AG04449 (cell line): ENCODE data around the gene SLC12A5.

ENCODE experiments used
- CTCF ChIA-PET: fragments of 350-600 bp; formaldehyde crosslinking; extraction: SDS; loops from one replicate; lab custom pipeline; 2021; ENCODE audit warnings: antibody characterized with exemption; lab: Yijun Ruan, JAX
- POLR2A ChIA-PET: fragments of 400-600, 350-600 bp; formaldehyde crosslinking; extraction: SDS; loops from one replicate; lab custom pipeline; 2020; ENCODE audit warnings: antibody characterized with exemption, inconsistent platforms; lab: Yijun Ruan, JAX
- DNase-seq: peaks from one replicate; pipeline ENCODE4 v3.0.0-alpha.2; 2010; ENCODE audit warnings: low read depth, low spot score
- H3K4me3 ChIP-seq: 2 replicates; pipeline ENCODE4 v1.5.1; 2011; ENCODE audit warnings: low read depth, mild to moderate bottlenecking, control low read depth, low read length
- TF ChIP-seq, protein P1 (sequence below): IDR thresholded peaks from one replicate; pipeline ENCODE4 v1.5.1; 2011; ENCODE audit warnings: mild to moderate bottlenecking, moderate library complexity, low read length, control low read depth, inconsistent platforms; ENCODE audit not compliant: insufficient read depth; ENCODE audit errors: missing control alignments

Gene SLC12A5

DNA sequence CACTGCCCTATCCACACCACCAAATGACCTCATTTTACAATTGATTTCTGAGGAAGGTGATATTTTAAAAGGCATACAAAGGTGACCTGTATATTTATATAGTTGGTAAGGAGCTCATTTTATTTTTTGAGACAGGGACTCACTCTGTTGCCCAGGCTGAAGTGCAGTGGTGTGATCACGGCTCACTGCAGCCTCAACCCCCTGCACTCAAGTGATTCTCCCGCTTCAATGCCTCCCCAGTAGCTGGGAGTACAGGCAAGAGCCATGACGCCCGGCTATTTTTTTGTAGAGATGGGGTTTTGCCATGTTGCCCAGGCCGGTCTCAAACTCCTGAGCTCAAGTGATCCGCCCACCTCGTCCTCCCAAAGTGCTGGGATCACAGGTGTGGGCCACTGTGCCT is 47.8 kb downstream of the SLC12A5 start:
- H3K4me3 ChIP-seq: no peak overlapping the region
- DNase-seq: no peak
- TF ChIP-seq, protein P1, sequence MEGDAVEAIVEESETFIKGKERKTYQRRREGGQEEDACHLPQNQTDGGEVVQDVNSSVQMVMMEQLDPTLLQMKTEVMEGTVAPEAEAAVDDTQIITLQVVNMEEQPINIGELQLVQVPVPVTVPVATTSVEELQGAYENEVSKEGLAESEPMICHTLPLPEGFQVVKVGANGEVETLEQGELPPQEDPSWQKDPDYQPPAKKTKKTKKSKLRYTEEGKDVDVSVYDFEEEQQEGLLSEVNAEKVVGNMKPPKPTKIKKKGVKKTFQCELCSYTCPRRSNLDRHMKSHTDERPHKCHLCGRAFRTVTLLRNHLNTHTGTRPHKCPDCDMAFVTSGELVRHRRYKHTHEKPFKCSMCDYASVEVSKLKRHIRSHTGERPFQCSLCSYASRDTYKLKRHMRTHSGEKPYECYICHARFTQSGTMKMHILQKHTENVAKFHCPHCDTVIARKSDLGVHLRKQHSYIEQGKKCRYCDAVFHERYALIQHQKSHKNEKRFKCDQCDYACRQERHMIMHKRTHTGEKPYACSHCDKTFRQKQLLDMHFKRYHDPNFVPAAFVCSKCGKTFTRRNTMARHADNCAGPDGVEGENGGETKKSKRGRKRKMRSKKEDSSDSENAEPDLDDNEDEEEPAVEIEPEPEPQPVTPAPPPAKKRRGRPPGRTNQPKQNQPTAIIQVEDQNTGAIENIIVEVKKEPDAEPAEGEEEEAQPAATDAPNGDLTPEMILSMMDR: no peak
- CTCF ChIA-PET: interaction anchor here (1.1 to 1.4 kb wide), 2 partner anchors 9 to 11 kb away, joined by 3 to 6 read pairs; no protein-coding TSS in a partner anchor
- POLR2A ChIA-PET: interaction anchor here (0.5 to 0.6 kb wide), 2 partner anchors 19 to 715 kb away, joined by 3 to 4 read pairs; no protein-coding TSS in a partner anchor

DNA sequence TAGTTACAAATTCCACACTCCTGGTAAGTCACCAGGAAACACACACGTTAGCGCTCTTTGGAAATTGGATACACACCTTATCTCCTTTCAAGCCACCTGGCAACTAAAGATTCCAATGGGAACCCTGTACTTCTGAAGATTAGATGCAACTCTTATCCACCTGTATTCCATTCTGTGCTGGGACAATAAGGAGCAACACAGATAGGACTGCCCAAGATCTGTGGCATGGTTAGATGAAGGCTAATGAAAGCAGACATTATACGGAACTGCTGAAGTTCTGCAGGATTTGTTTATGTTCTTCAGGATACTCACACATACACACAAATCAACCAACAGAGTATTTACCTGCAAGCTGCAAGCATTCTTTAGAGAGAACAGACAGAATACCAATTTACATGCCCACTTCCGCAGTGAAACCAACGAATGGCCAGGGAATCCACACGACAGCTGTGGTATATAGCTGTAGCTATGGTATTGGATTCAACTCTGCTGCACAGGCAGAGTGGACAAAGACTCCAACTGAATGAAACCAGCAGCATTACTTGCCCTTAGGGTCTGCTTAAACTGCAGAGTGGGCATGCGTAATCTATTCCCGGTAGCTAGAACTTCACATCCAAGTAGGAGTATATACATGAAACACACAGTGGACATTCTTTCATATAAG is 48.8 kb downstream of the SLC12A5 start:
- TF ChIP-seq, protein P1: no peak
- no peak for DNase-seq
- no peak overlapping the region for H3K4me3 ChIP-seq
- CTCF ChIA-PET: interaction anchor here (1.1 to 3.7 kb wide), 3 partner anchors 8 to 20 kb away, joined by 3 to 13 read pairs (median 12); no protein-coding TSS in a partner anchor
- POLR2A ChIA-PET: no interaction called here

DNA sequence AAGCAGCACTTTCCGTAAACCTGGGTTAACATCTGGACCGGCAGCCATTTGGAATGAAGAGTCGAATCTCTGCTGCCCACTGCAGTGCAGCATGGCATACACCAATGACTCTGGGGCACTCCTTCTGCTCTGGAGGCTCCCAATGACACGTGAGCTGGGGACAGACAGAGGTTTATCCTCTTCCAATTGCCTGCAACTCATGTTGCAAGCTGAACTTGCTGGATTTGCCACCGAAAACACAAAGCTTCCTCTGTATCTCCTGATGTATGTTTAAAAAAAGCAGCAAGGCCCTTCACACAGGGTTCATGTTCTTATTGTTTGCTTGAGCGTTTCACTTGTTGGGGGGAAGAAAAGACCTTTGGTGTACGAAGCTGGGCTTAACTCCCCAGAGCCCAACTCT is 49.9 kb downstream of the SLC12A5 start:
- TF ChIP-seq, protein P1: no peak
- no peak overlapping the region for H3K4me3 ChIP-seq
- no peak for DNase-seq
- ChIA-PET POLR2A (no interaction called here), CTCF (interaction anchor here (1.4 to 3.7 kb wide), 2 partner anchors 9 to 21 kb away, joined by 12 to 13 read pairs; no protein-coding TSS in a partner anchor)

DNA sequence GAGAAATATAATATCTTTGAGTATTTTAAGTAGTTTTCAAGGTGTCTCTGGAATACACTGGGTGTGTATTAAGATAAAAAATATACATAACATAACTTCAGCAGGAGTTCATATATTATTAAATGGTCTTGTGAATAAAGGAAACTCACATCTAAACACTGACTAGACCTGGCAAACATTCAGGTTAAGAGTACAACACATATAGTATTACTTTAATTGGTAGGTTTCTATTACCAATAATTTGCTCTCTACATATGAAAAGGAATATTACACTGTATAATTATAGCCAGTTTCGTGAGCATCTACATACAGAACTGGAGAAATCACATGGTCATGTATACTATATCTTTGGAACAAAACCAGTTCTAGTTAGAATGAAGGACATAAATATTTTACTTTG is 52.1 kb downstream of the SLC12A5 start:
- no peak overlapping the region for H3K4me3 ChIP-seq
- ChIA-PET POLR2A (no interaction called here), CTCF (interaction anchor here (0.9 to 3.7 kb wide), 4 partner anchors 8 to 111 kb away, joined by 3 to 13 read pairs (median 7); no protein-coding TSS in a partner anchor)
- TF ChIP-seq, protein P1: no peak
- no peak for DNase-seq

DNA sequence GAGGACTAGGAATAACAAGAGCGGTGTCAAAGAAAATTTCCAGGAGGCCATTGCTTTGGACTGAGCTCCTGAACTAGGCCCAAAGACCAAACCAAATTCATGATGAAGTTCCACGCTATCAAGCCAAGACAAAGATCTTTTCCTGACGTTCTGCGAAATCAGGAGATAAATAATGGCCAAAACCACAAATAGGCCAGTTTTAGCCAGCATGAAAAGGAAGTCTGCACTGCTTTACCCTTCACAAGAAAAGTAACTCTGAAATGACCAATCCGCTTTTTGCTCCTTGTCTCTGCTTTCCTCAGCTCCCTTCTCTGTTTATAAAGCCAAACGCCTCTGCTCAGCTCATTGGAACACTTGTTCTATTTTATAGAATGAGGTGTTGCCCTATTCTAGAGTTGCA is 54.1 kb downstream of the SLC12A5 start:
- DNase-seq: no peak
- TF ChIP-seq, protein P1: no peak
- ChIA-PET CTCF (interaction anchor here (1.0 to 1.5 kb wide), 3 partner anchors 58 to 69 kb away, joined by 3 to 9 read pairs (median 4); no protein-coding TSS in a partner anchor), POLR2A (no interaction called here)
- no peak overlapping the region for H3K4me3 ChIP-seq

DNA sequence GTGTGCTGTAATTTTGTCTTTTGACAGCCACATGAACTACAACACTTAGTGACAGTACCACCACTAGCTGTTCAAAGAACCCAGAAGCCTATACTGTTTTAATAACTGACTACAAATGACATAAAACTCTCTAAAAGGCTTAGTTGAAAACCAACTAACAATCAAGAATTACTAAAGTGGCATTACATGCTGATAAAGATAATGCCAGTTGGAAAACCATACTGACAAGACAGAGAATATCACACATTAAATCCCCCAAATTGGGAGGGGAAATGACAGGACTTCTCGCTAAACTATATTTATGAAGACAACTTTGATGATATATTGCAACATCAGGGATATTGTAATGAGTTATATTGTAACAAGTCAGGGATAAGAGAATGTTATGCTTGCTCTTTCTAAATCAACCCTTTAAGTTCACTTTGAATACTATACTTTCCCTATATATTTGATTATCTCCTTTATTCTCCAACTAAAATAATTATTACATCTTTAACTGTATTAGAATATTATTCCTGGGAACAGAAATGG is 54.6 kb downstream of the SLC12A5 start:
- DNase-seq: no peak
- TF ChIP-seq, protein P1: no peak
- no peak overlapping the region for H3K4me3 ChIP-seq
- CTCF ChIA-PET: interaction anchor here (1.0 to 1.5 kb wide), 4 partner anchors 59 to 70 kb away, joined by 3 to 9 read pairs (median 4); no protein-coding TSS in a partner anchor
- POLR2A ChIA-PET: no interaction called here
